ENCODE measurements around the gene APBB2.

The APBB2 gene

GRCh38 chr4:40848940-40849339 lies 365.4 kb downstream of the APBB2 start:
- no peak for DNase-seq (ENCODE audit: low spot score)

- peak; percentile 23 for DNase-seq (ENCODE audit: low spot score)
Observed at GRCh38 chr4:40848251-40848650, 366.1 kb downstream of the APBB2 start.

- no peak for DNase-seq (ENCODE audit: low spot score)
Observed at GRCh38 chr4:40846532-40846931, 367.8 kb downstream of the APBB2 start.

GRCh38 chr4:40845154-40845835 lies 369.0 kb downstream of the APBB2 start:
- DNase-seq (ENCODE audit: low spot score) = no peak

- no peak for DNase-seq (ENCODE audit: low spot score)
Observed at GRCh38 chr4:40844261-40844660, 370.1 kb downstream of the APBB2 start.

- peak; percentile 50 for DNase-seq (ENCODE audit: low spot score)
Observed at GRCh38 chr4:40843696-40844095, 370.6 kb downstream of the APBB2 start.

GRCh38 chr4:40842725-40843423 lies 371.5 kb downstream of the APBB2 start:
- no peak for DNase-seq (ENCODE audit: low spot score)

GRCh38 chr4:40842318-40842717 lies 372.0 kb downstream of the APBB2 start:
- peak; percentile 38 for DNase-seq (ENCODE audit: low spot score)

GRCh38 chr4:40840985-40841571 lies 373.3 kb downstream of the APBB2 start:
- DNase-seq (ENCODE audit: low spot score) = peak; percentile 91

GRCh38 chr4:40840255-40840984 lies 373.9 kb downstream of the APBB2 start:
- DNase-seq (ENCODE audit: low spot score) = peak; percentile 70

GRCh38 chr4:40838742-40839141 lies 375.6 kb downstream of the APBB2 start:
- peak; percentile 53 for DNase-seq (ENCODE audit: low spot score)

- DNase-seq (ENCODE audit: low spot score) = peak; percentile 13
Observed at GRCh38 chr4:40837094-40837870, 377.1 kb downstream of the APBB2 start.

GRCh38 chr4:40833212-40833611 lies 381.1 kb downstream of the APBB2 start:
- DNase-seq (ENCODE audit: low spot score) = no peak

GRCh38 chr4:40832175-40832574 lies 382.2 kb downstream of the APBB2 start:
- no peak for DNase-seq (ENCODE audit: low spot score)

- DNase-seq (ENCODE audit: low spot score) = no peak
Observed at GRCh38 chr4:40831146-40831907, 383.0 kb downstream of the APBB2 start.

- DNase-seq (ENCODE audit: low spot score) = no peak
Observed at GRCh38 chr4:40829586-40829985, 384.8 kb downstream of the APBB2 start.

GRCh38 chr4:40828661-40829060 lies 385.7 kb downstream of the APBB2 start:
- DNase-seq (ENCODE audit: low spot score) = no peak

GRCh38 chr4:40827758-40828157 lies 386.6 kb downstream of the APBB2 start:
- no peak for DNase-seq (ENCODE audit: low spot score)

GRCh38 chr4:40826821-40827220 lies 387.5 kb downstream of the APBB2 start:
- DNase-seq (ENCODE audit: low spot score) = no peak

GRCh38 chr4:40825014-40825838 lies 389.1 kb downstream of the APBB2 start:
- no peak for DNase-seq (ENCODE audit: low spot score)

Measured in NAMALWA (cell line).